AG04450 (cell line): Measurements from ENCODE around the gene DNAJC7. TPM values are rescaled to one million over a fixed set of nuclear protein-coding genes. Genes with fewer than 3 reads are reported as not detected.

ENCODE experiments used
- CTCF ChIA-PET: fragments of 300-600, 350-600 bp; formaldehyde crosslinking; extraction: SDS; loops from one replicate; lab custom pipeline; 2022; ENCODE audit warnings: antibody characterized with exemption, inconsistent platforms; lab: Charles Lee
- POLR2A ChIA-PET: fragments of 350-600 bp; formaldehyde crosslinking; extraction: SDS; loops from one replicate; lab custom pipeline; 2021; ENCODE audit warnings: antibody characterized with exemption, inconsistent platforms; lab: Yijun Ruan, JAX
- DNase-seq: peaks from one replicate; pipeline ENCODE4 v3.0.0-alpha.2; 2011; ENCODE audit warnings: low read depth, low spot score
- H3K27ac ChIP-seq: one replicate; pipeline ENCODE4 v1.5.1; 2012; ENCODE audit warnings: low read depth, low read length, control low read depth
- H3K27me3 ChIP-seq: one replicate; pipeline ENCODE4 v1.6.0; 2012; ENCODE audit warnings: low read length; ENCODE audit not compliant: control insufficient read depth, insufficient read depth
- H3K4me3 ChIP-seq: 2 replicates; pipeline ENCODE4 v1.5.1; 2011; ENCODE audit warnings: mild to moderate bottlenecking, low read depth, low read length, control low read depth
- H3K9me3 ChIP-seq: 2 replicates; pipeline ENCODE4 v1.5.1; 2012; ENCODE audit warnings: low read length; ENCODE audit not compliant: control insufficient read depth, insufficient read depth
- CTCF ChIP-seq: IDR thresholded peaks from 2 replicates; pipeline ENCODE4 v1.5.1; 2011; ENCODE audit warnings: low read depth, low read length, control low read depth, inconsistent platforms
- polyA plus RNA-seq: library from polyadenylated mRNA; depleted of rRNA; stranded (reverse); fragments of >200 nt; gene quantifications from 2 replicates; pipeline ENCODE4 v1.2.3, GENCODE V29; 2011

The DNAJC7 gene
- polyA plus RNA-seq, 1 experiment: 66.4 TPM

GRCh38 chr17:41992576-41992975 lies 24.7 kb downstream of the DNAJC7 start:
- H3K27ac ChIP-seq: no peak overlapping the region
- no peak for TF ChIP-seq CTCF
- POLR2A ChIA-PET: no interaction called here
- DNase-seq: no peak
- CTCF ChIA-PET: interaction anchor here (0.6 to 0.7 kb wide), 2 partner anchors 29 to 159 kb away, joined by 3 to 4 read pairs; no protein-coding TSS in a partner anchor
- no peaks in the 10 kb centered on the region for H3K27me3 ChIP-seq
- H3K4me3 ChIP-seq: no peak overlapping the region
- H3K9me3 ChIP-seq: no peaks in the 10 kb centered on the region

GRCh38 chr17:41989702-41990419 lies 27.4 kb downstream of the DNAJC7 start:
- TF ChIP-seq CTCF: no peak
- Histone ChIP-seq H3K9me3 (no peaks in the 10 kb centered on the region), H3K27me3 (no peaks in the 10 kb centered on the region), H3K27ac (no peak overlapping the region), H3K4me3 (no peak overlapping the region)
- no peak for DNase-seq
- ChIA-PET POLR2A (no interaction called here), CTCF (interaction anchor here (1.5 kb wide), 1 partner anchor 30 kb away, joined by 7 read pairs; the partner anchor contains the start of gene NKIRAS2)

GRCh38 chr17:41988418-41988817 lies 28.8 kb downstream of the DNAJC7 start:
- ChIA-PET POLR2A (no interaction called here), CTCF (no interaction called here)
- Histone ChIP-seq H3K4me3 (no peak overlapping the region), H3K9me3 (no peaks in the 10 kb centered on the region), H3K27ac (no peak overlapping the region), H3K27me3 (no peaks in the 10 kb centered on the region)
- no peak for DNase-seq
- no peak for TF ChIP-seq CTCF

- H3K4me3 ChIP-seq: no peak overlapping the region
- CTCF ChIA-PET: interaction anchor here (0.6 kb wide), 1 partner anchor 651 kb away, joined by 4 read pairs; no protein-coding TSS in a partner anchor
- no peak for TF ChIP-seq CTCF
- POLR2A ChIA-PET: interaction anchor here (0.6 kb wide), 1 partner anchor 21 kb away, joined by 9 read pairs; no protein-coding TSS in a partner anchor
- H3K9me3 ChIP-seq: no peaks in the 10 kb centered on the region
- H3K27ac ChIP-seq: no peak overlapping the region
- no peaks in the 10 kb centered on the region for H3K27me3 ChIP-seq
- no peak for DNase-seq
These were observed 29.6 kb downstream of the DNAJC7 start for GRCh38 chr17:41987642-41988041.

GRCh38 chr17:41986634-41987033 lies 30.6 kb downstream of the DNAJC7 start:
- DNase-seq: no peak
- H3K27ac ChIP-seq: no peak overlapping the region
- no peak for TF ChIP-seq CTCF
- no peak overlapping the region for H3K4me3 ChIP-seq
- no peaks in the 10 kb centered on the region for H3K9me3 ChIP-seq
- H3K27me3 ChIP-seq: no peaks in the 10 kb centered on the region
- POLR2A ChIA-PET: interaction anchor here (0.6 to 0.7 kb wide), 2 partner anchors 11 to 67 kb away, joined by 3 to 5 read pairs; no protein-coding TSS in a partner anchor
- CTCF ChIA-PET: no interaction called here
